K562 (cell line): Measurements from ENCODE around the gene GPR37L1. TPM values are rescaled to one million over a fixed set of nuclear protein-coding genes. Genes with fewer than 3 reads are reported as not detected.

Experiments
- ATAC-seq: fragments of 200-7000 bp; cut with Tn5 transposase; 3 replicates; pipeline ENCODE4 v1.9.1; 2020; ENCODE audit warnings: moderate library complexity
- BruUV-seq: library from RNA; stranded (reverse); fragments of 400-500 nt; replicated peaks from 2 replicates; lab custom pipeline; 2021; lab: Mats Ljungman, UMichigan
- CTCF ChIA-PET: fragments of 300-600 bp; formaldehyde crosslinking; extraction: SDS; loops from one replicate; lab custom pipeline; 2021; ENCODE audit warnings: low intra/inter-chr PET ratio; lab: Yijun Ruan, JAX
- POLR2A ChIA-PET: fragments of 300-600, 350-650 bp; sonication (Branson Sonifier 250); formaldehyde crosslinking; extraction: SDS; loops from one replicate; lab custom pipeline; 2021; ENCODE audit warnings: antibody characterized with exemption, inconsistent platforms; lab: Yijun Ruan, JAX
- DNase-seq, 4 experiments: peaks; one replicate each; pipeline versions ENCODE4 v3.0.0 to v3.0.0-alpha.2; 2011 to 2018; ENCODE audit warnings: low spot score in 3 of 4, mixed read lengths in 3 of 4; ENCODE audit errors: extremely low read depth in 1 of 4
- FAIRE-seq: peaks from 2 replicates; lab custom pipeline; 2011; peaks lifted over from hg19 to GRCh38; lab: Jason Lieb, UNC
- H2AFZ ChIP-seq: 2 replicates; pipeline ENCODE4 v1.6.0; 2011; ENCODE audit warnings: low read depth, low read length, control low read depth, inconsistent platforms
- H3K27ac ChIP-seq: fragments of 200-600 bp; 3 replicates; pipeline ENCODE4 v1.8.0; 2011; ENCODE audit warnings: low read depth, mild to moderate bottlenecking, control low read depth, inconsistent platforms, low read length, moderate library complexity, mixed read lengths; ENCODE audit errors: extremely low read depth
- H3K27me3 ChIP-seq, 2 experiments: fragments of 300-600 bp in 1 of 2; 2 replicates in 1 of 2; 3 replicates in 1 of 2; pipeline versions ENCODE4 v1.6.0 to v1.8.0; 2011; ENCODE audit warnings: inconsistent platforms in 2 of 2, low read length in 2 of 2, mild to moderate bottlenecking in 1 of 2, mixed read lengths in 1 of 2, moderate library complexity in 1 of 2; ENCODE audit not compliant: control insufficient read depth in 2 of 2, insufficient read depth in 2 of 2
- H3K36me3 ChIP-seq: fragments of 300-600 bp; 3 replicates; pipeline ENCODE4 v1.8.0; 2011; ENCODE audit warnings: mild to moderate bottlenecking, low read length, inconsistent platforms; ENCODE audit not compliant: control insufficient read depth, insufficient read depth
- H3K4me1 ChIP-seq, 2 experiments: fragments of 200-600 bp in 1 of 2; replicated peaks in 1 of 2; 2 replicates in 1 of 2; 3 replicates in 1 of 2; pipeline versions ENCODE4 v1.5.1 to v1.8.0; 2011; ENCODE audit warnings: inconsistent platforms in 2 of 2, low read length in 2 of 2, mild to moderate bottlenecking in 1 of 2, mixed read lengths in 1 of 2, moderate library complexity in 1 of 2; ENCODE audit not compliant: control insufficient read depth in 2 of 2, insufficient read depth in 2 of 2
- H3K4me2 ChIP-seq: 2 replicates; pipeline ENCODE4 v1.6.1; 2011; ENCODE audit warnings: low read length, control low read depth, inconsistent platforms, mixed read lengths; ENCODE audit not compliant: insufficient read depth
- H3K4me3 ChIP-seq: fragments of 200-600 bp; sonication (generic), shearing (Covaris generic); 2 replicates; pipeline ENCODE4 v1.5.1; 2016; ENCODE audit warnings: control low read depth, inconsistent platforms
- H3K79me2 ChIP-seq: fragments of 200-600 bp; 3 replicates; pipeline ENCODE4 v1.8.0; 2011; ENCODE audit warnings: low read length, inconsistent platforms; ENCODE audit not compliant: control insufficient read depth, insufficient read depth
- H3K9ac ChIP-seq, 2 experiments: 2 replicates each; pipeline versions ENCODE4 v1.6.0 to v1.6.1; 2011; ENCODE audit warnings: low read depth in 2 of 2, low read length in 2 of 2, control low read depth in 1 of 2, inconsistent platforms in 1 of 2, mild to moderate bottlenecking in 1 of 2, mixed read lengths in 1 of 2; ENCODE audit not compliant: insufficient read depth in 1 of 2
- H3K9me1 ChIP-seq: one replicate; pipeline ENCODE4 v1.6.0; 2011; ENCODE audit warnings: inconsistent platforms, mild to moderate bottlenecking, low read length, moderate library complexity; ENCODE audit not compliant: control insufficient read depth, insufficient read depth
- H3K9me3 ChIP-seq: replicated peaks from 2 replicates; pipeline ENCODE4 v1.5.1; 2011; ENCODE audit warnings: low read depth, low read length, inconsistent platforms; ENCODE audit not compliant: control insufficient read depth, insufficient read depth
- H4K20me1 ChIP-seq: replicated peaks from 2 replicates; pipeline ENCODE4 v1.6.1; 2011; ENCODE audit warnings: low read length, inconsistent platforms, mixed read lengths; ENCODE audit not compliant: control insufficient read depth, insufficient read depth
- ADNP ChIP-seq: fragments of 200-800 bp; sonication (Bioruptor generic); IDR thresholded peaks from 2 replicates; pipeline ENCODE4 v1.6.1; 2016; ENCODE audit warnings: missing genetic modification characterization, missing compliant biosample characterization
- BCOR ChIP-seq: fragments of 450-650 bp; IDR thresholded peaks from 2 replicates; pipeline ENCODE4 v1.6.1; 2016
- BRF1 ChIP-seq: IDR thresholded peaks from 3 replicates; pipeline ENCODE4 v1.6.1; 2011; ENCODE audit warnings: borderline replicate concordance, mild to moderate bottlenecking; ENCODE audit not compliant: insufficient read length; ENCODE audit errors: extremely low read depth
- ETV1 ChIP-seq: fragments of 450-650 bp; conservative IDR thresholded peaks from 2 replicates; pipeline ENCODE4 v1.6.1; 2016; ENCODE audit warnings: missing genetic modification characterization, control low read depth, low read depth, missing compliant biosample characterization
- KAT8 ChIP-seq: fragments of 450-650 bp; IDR thresholded peaks from 2 replicates; pipeline ENCODE4 v1.6.1; 2016; ENCODE audit warnings: low read depth, mild to moderate bottlenecking
- KDM1A ChIP-seq, 2 experiments: fragments of 450-650 bp; IDR thresholded peaks; 2 replicates each; pipeline ENCODE4 v1.6.1; 2016; ENCODE audit warnings: mild to moderate bottlenecking in 2 of 2
- MTA3 ChIP-seq: fragments of 450-650 bp; formaldehyde crosslinking; IDR thresholded peaks from 2 replicates; pipeline ENCODE4 v1.6.1; 2017; ENCODE audit warnings: mild to moderate bottlenecking, borderline replicate concordance
- POLR2G ChIP-seq: fragments of 200-400 bp; formaldehyde crosslinking; IDR thresholded peaks from 2 replicates; pipeline ENCODE4 v1.6.1; 2017; ENCODE audit warnings: low read depth, mild to moderate bottlenecking, antibody characterized with exemption, low read length, moderate library complexity
- RBM25 ChIP-seq: fragments of 200-400 bp; formaldehyde crosslinking; IDR thresholded peaks from 2 replicates; pipeline ENCODE4 v1.6.1; 2018; ENCODE audit warnings: low read length, low read depth, moderate library complexity; ENCODE audit not compliant: severe bottlenecking
- TFAM ChIP-seq: fragments of 250-450 bp; sonication (Bioruptor Pico); conservative IDR thresholded peaks from 2 replicates; pipeline ENCODE4 v1.5.0; 2021; ENCODE audit warnings: mild to moderate bottlenecking, moderate library complexity
- WGBS: fragments of 100-300 bp; shearing (Covaris generic); methylation state at CpG from one replicate; pipeline ENCODE4 v1.1.6; 2016; ENCODE audit warnings: low coverage, mixed read lengths; ENCODE audit not compliant: insufficient coverage; ENCODE audit errors: missing lambda C conversion rate; 5-methylcytosine and 5-hydroxymethylcytosine counted together
- in situ Hi-C: fragments of 300-500 bp; cut with MboI; formaldehyde crosslinking; loops from 4 replicates; pipeline ENCODE4 v1.15.0; 2018; ENCODE audit warnings: inconsistent platforms, mixed read lengths
- intact Hi-C: fragments of 100-400 bp; cut with micrococcal nuclease; formaldehyde crosslinking; loops from 2 replicates; pipeline ENCODE4 v1.14.2; 2022
- polyA plus RNA-seq, 8 experiments: library from polyadenylated mRNA; depleted of rRNA in 4 of 8; stranded (reverse) in 5 of 8; unstranded in 3 of 8; fragments of >200 nt; fragmentation: Nextera tagmentation in 2 of 8; fragmentation: Illumina TruSeq in 1 of 8; extraction: Ambion mirVana in 2 of 8; extraction: Trizol in 1 of 8; gene quantifications; 2 replicates each; pipeline versions ENCODE4 v1.2.1 to v1.2.3, GENCODE V29; 2011 to 2014; ENCODE audit warnings: inconsistent platforms in 1 of 8, missing spikeins in 1 of 8
- total RNA-seq, 7 experiments: library from RNA; depleted of rRNA in 6 of 7; stranded (reverse); fragments of >200 nt in 6 of 7; fragmentation: Illumina TruSeq in 2 of 7; extraction: Trizol in 2 of 7; gene quantifications; 2 replicates each; pipeline versions ENCODE4 v1.2.1 to v1.2.3, GENCODE V29; 2011 to 2021; ENCODE audit warnings: low replicate concordance in 1 of 7
- TF ChIP-seq, protein P1 (sequence below): fragments of 250-450 bp; sonication (Bioruptor Pico); IDR thresholded peaks from 2 replicates; pipeline ENCODE4 v1.5.0; 2020; ENCODE audit warnings: mild to moderate bottlenecking, borderline replicate concordance

The GPR37L1 gene
- total and polyA plus RNA-seq, 9 of the 15 experiments (the other 6 are each of a cell fraction or from before 2014, with no cell fraction given): not detected

DNA sequence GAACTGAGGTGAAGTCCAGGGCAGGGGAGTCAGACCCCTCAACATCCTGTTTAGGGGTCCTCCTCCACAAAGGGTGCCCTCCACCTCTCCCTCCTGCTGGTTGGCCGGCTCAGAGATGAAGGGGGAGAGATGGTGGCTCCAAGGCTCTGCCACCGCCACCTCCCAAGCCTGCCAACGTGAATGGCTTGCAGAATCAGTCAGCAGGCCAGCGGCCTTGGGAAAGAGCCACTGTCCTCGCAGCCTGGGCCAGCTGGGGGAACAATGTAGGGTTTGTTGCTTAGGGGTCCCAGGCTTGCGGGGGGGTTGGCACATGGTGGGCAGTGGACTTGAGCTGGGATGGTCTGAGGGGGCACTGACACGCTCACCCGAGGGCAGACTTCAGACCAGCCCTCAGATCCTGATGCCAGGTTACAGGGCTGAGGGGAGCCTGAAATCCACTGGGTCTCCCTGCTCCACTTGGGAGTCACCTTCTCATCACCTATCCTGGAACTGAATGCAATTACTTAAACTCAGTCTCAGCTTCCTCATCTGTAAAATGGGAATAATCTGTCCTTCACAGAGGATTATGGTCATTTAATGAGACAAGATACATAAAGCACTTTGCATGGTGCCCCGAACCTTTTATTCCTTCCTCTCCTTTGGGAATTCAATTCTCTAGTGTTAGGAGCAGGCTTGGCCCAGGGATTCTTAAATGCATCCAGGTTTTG, 8.3 kb downstream of the GPR37L1 start:
- H3K9me1 ChIP-seq: no peaks in the 10 kb centered on the region
- intact Hi-C loops: no loop called here
- in situ Hi-C loops: no loop called here
- CTCF ChIA-PET: interaction anchor here (0.6 kb wide), 1 partner anchor 10 kb away, joined by 3 read pairs; no protein-coding TSS in a partner anchor
- no peak for DNase-seq
- peak; percentile 67 for TF ChIP-seq RBM25
- TF ChIP-seq TFAM: no peak
- TF ChIP-seq MTA3: no peak
- no peak for TF ChIP-seq BRF1
- no peak for TF ChIP-seq KAT8
- TF ChIP-seq BCOR: peak; percentile 54; the same call in 1 of the 2 replicates
- TF ChIP-seq ADNP (tag): peak; percentile 57; the same call in 1 of the 2 replicates
- peak in 1 of 2 experiments; percentile 63; a peak in 3 of 4 replicates for TF ChIP-seq KDM1A (IDR thresholded peaks at IDR 0.05)
- peak; percentile 55 for TF ChIP-seq POLR2G
- TF ChIP-seq ETV1 (tag): no peak
- TF ChIP-seq, protein P1, sequence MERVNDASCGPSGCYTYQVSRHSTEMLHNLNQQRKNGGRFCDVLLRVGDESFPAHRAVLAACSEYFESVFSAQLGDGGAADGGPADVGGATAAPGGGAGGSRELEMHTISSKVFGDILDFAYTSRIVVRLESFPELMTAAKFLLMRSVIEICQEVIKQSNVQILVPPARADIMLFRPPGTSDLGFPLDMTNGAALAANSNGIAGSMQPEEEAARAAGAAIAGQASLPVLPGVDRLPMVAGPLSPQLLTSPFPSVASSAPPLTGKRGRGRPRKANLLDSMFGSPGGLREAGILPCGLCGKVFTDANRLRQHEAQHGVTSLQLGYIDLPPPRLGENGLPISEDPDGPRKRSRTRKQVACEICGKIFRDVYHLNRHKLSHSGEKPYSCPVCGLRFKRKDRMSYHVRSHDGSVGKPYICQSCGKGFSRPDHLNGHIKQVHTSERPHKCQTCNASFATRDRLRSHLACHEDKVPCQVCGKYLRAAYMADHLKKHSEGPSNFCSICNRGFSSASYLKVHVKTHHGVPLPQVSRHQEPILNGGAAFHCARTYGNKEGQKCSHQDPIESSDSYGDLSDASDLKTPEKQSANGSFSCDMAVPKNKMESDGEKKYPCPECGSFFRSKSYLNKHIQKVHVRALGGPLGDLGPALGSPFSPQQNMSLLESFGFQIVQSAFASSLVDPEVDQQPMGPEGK (CRISPR knock-in tag): no peak
- TF ChIP-seq, all 486 proteins: peak for 5
- BruUV-seq: no TSS peak
- H2AFZ ChIP-seq: no peak overlapping the region
- peaks cover 12 to 27% of the 10 kb centered on the region in 2 experiments; a peak in 4 of 5 replicates for H3K27me3 ChIP-seq
- ATAC-seq (no peak), FAIRE-seq (no peak)
- 42% methylated on average over 9 of the region's 9 CpGs for WGBS
- peak overlapping the region in 1 of 2 experiments; percentile 49; a peak in 2 of 4 replicates for H3K9ac ChIP-seq
- peaks cover 7% of the 10 kb centered on the region for H4K20me1 ChIP-seq
- no peaks in the 10 kb centered on the region for H3K9me3 ChIP-seq
- no peak overlapping the region for H3K27ac ChIP-seq
- peaks cover 30% of the 10 kb centered on the region; the same call in 2 of the 3 replicates for H3K36me3 ChIP-seq
- no peak overlapping the region for H3K4me2 ChIP-seq
- H3K4me3 ChIP-seq: no peak overlapping the region
- H3K79me2 ChIP-seq: no peaks in the 10 kb centered on the region
- peaks cover 0 to 26% of the 10 kb centered on the region in 2 experiments; a peak in 2 of 5 replicates for H3K4me1 ChIP-seq
- POLR2A ChIA-PET: interaction anchor here (0.6 to 2.1 kb wide), 7 partner anchors 8 to 131 kb away, joined by 3 to 9 read pairs (median 6); no protein-coding TSS in a partner anchor
